RWPE2 (cell line): ENCODE measurements around the gene TSPEAR.

Experiments used
- ATAC-seq: fragments of 200-7000 bp; cut with Tn5 transposase; 3 replicates; pipeline ENCODE4 v1.9.1; 2021; ENCODE audit warnings: low read depth
- DNase-seq: peaks from one replicate; pipeline ENCODE4 v3.0.0-alpha.2; 2020; ENCODE audit warnings: low spot score
- H3K27ac ChIP-seq: fragments of 450-650 bp; 2 replicates; pipeline ENCODE4 v1.5.1; 2017; ENCODE audit warnings: mild to moderate bottlenecking; ENCODE audit not compliant: poor library complexity, severe bottlenecking
- H3K27me3 ChIP-seq: fragments of 250-450 bp; sonication (Bioruptor Pico); 2 replicates; pipeline ENCODE4 v1.5.1; 2021; ENCODE audit warnings: mild to moderate bottlenecking, moderate library complexity; ENCODE audit not compliant: insufficient read depth, poor library complexity, severe bottlenecking
- H3K36me3 ChIP-seq: fragments of 250-450 bp; sonication (Bioruptor Pico); 2 replicates; pipeline ENCODE4 v1.5.1; 2020; ENCODE audit warnings: low read depth, mild to moderate bottlenecking, moderate library complexity
- H3K4me1 ChIP-seq: fragments of 250-450 bp; sonication (Bioruptor Pico); 2 replicates; pipeline ENCODE4 v1.5.1; 2021; ENCODE audit warnings: mild to moderate bottlenecking, moderate library complexity; ENCODE audit not compliant: insufficient read depth, poor library complexity, severe bottlenecking
- H3K4me3 ChIP-seq: fragments of 250-450 bp; sonication (Bioruptor Pico); 2 replicates; pipeline ENCODE4 v1.5.1; 2021; ENCODE audit warnings: mild to moderate bottlenecking, moderate library complexity; ENCODE audit not compliant: severe bottlenecking
- H3K9me3 ChIP-seq: fragments of 250-450 bp; sonication (Bioruptor Pico); 2 replicates; pipeline ENCODE4 v1.5.1; 2021; ENCODE audit warnings: mild to moderate bottlenecking, moderate library complexity; ENCODE audit not compliant: severe bottlenecking
- TF ChIP-seq, protein P1 (sequence below): fragments of 450-650 bp; IDR thresholded peaks from one replicate; pipeline ENCODE4 v1.5.1; 2017; ENCODE audit warnings: mild to moderate bottlenecking, moderate library complexity; ENCODE audit not compliant: poor library complexity, severe bottlenecking

Gene TSPEAR

DNA sequence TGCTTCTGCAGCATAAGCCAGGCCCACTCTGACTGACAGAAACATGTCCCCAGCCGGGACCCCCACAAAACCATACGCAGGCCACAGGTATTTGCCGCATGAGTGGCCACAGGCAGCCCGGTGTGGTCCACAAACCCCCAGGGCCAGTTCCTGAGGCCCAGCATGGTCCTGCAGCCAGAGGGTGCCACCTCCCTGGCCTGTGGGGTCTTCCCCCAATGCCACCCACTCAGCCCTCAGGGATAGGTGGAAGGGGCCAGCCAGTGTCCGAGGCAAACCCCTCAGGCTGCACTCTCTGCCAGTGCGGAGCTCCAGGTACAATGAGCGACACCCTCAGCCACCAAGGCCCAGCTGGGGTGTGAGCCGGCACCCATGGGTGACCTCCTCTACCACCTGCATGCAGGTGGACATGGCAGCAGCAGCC lies 46.8 kb upstream of the TSPEAR start:
- DNase-seq (peak; percentile 34), ATAC-seq (no peak)
- H3K9me3 ChIP-seq = no peaks in the 10 kb centered on the region
- H3K36me3 ChIP-seq = no peaks in the 10 kb centered on the region
- TF ChIP-seq, protein P1, sequence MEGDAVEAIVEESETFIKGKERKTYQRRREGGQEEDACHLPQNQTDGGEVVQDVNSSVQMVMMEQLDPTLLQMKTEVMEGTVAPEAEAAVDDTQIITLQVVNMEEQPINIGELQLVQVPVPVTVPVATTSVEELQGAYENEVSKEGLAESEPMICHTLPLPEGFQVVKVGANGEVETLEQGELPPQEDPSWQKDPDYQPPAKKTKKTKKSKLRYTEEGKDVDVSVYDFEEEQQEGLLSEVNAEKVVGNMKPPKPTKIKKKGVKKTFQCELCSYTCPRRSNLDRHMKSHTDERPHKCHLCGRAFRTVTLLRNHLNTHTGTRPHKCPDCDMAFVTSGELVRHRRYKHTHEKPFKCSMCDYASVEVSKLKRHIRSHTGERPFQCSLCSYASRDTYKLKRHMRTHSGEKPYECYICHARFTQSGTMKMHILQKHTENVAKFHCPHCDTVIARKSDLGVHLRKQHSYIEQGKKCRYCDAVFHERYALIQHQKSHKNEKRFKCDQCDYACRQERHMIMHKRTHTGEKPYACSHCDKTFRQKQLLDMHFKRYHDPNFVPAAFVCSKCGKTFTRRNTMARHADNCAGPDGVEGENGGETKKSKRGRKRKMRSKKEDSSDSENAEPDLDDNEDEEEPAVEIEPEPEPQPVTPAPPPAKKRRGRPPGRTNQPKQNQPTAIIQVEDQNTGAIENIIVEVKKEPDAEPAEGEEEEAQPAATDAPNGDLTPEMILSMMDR = no peak
- H3K27ac ChIP-seq = no peak overlapping the region
- no peak overlapping the region for H3K4me3 ChIP-seq
- peaks cover 4% of the 10 kb centered on the region for H3K4me1 ChIP-seq
- no peaks in the 10 kb centered on the region for H3K27me3 ChIP-seq

- TF ChIP-seq, protein P1 = no peak
- DNase-seq = peak; percentile 27
- no peak overlapping the region for H3K4me3 ChIP-seq
- H3K27me3 ChIP-seq = no peaks in the 10 kb centered on the region
- H3K9me3 ChIP-seq = no peaks in the 10 kb centered on the region
- H3K4me1 ChIP-seq = peaks cover 8% of the 10 kb centered on the region
- no peak overlapping the region for H3K27ac ChIP-seq
- no peak for ATAC-seq
- no peaks in the 10 kb centered on the region for H3K36me3 ChIP-seq
Observed at GRCh38 chr21:44757731-44758130, 46.4 kb upstream of the TSPEAR start.

DNA sequence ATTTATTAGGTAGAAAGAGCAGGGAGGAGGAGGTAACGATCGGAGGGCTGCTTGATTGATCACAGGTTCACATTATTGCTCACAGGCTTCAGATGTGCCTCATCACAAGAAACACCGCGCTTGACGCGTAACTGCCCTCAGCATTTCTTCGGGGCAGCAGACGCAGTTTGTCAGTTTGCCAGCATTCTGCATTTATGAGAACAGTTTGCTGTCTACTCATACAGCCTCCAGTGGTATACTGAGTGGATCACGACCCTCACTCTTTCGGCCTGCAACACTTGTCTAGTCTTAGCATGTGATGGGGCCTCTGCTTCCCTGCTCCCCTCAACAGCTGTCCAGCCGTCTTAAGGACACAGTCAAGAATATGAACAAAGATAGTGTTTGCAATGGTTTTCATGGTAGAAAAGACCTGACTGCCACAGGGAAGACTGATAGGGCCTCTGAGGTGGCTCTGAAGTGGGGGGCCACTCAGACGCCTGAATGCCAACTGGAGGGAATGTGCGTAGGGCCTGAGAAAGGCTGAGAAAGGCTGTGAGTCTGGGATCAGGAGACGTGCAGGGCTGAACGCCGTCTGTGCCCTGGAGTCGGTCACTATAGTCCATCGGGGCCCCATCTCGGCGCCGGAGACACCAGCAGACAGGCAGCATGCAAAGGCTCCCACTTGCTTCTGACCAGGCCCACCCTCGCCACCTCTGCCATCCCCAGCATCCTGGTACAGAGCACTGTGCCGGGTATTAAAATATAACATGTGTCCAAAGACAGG lies 45.2 kb upstream of the TSPEAR start:
- Histone ChIP-seq H3K36me3 (no peaks in the 10 kb centered on the region), H3K27me3 (no peaks in the 10 kb centered on the region), H3K27ac (no peak overlapping the region), H3K4me1 (peaks cover 14% of the 10 kb centered on the region), H3K9me3 (no peaks in the 10 kb centered on the region), H3K4me3 (no peak overlapping the region)
- DNase-seq (peak; percentile 25), ATAC-seq (no peak)
- TF ChIP-seq, protein P1 = no peak

DNA sequence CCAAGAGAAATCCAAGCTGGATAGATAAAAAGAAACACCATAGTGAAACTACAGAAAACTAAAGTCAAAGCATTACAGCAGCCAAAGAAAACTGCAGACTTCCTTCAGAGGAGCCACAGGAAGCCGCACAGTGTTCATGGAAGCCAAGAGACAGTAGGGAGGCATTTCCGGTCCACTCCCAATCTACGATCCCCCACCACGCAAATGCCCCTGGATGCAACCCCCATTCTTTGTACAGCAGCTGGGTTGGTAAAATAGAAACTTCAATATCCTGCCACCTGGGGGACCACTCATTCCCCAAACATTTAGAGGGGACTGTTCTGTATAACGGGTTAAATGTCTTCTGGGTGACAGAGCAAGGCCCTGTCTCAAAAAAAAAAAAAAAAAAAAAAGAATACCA lies 43.9 kb upstream of the TSPEAR start:
- TF ChIP-seq, protein P1 = no peak
- peak; percentile 4 for DNase-seq
- no peaks in the 10 kb centered on the region for H3K36me3 ChIP-seq
- no peak for ATAC-seq
- no peak overlapping the region for H3K27ac ChIP-seq
- no peaks in the 10 kb centered on the region for H3K27me3 ChIP-seq
- H3K4me3 ChIP-seq = no peak overlapping the region
- peaks cover 14% of the 10 kb centered on the region for H3K4me1 ChIP-seq
- no peaks in the 10 kb centered on the region for H3K9me3 ChIP-seq

GRCh38 chr21:44753357-44753756 lies 42.0 kb upstream of the TSPEAR start:
- no peak overlapping the region for H3K4me3 ChIP-seq
- ATAC-seq (no peak; the same call in 2 of the 3 replicates), DNase-seq (peak; percentile 55)
- peak overlapping the region; percentile 50 for H3K27ac ChIP-seq
- peaks cover 14% of the 10 kb centered on the region for H3K4me1 ChIP-seq
- TF ChIP-seq, protein P1 = no peak
- H3K9me3 ChIP-seq = no peaks in the 10 kb centered on the region
- H3K36me3 ChIP-seq = no peaks in the 10 kb centered on the region
- no peaks in the 10 kb centered on the region for H3K27me3 ChIP-seq
